Measurements from ENCODE around the gene RNF31.
"Not testable (repeated sequence)": the region's sequence is repeated elsewhere in the genome, so short reads cannot be mapped to it uniquely, and the experiment has no call there.

The RNF31 gene

DNA sequence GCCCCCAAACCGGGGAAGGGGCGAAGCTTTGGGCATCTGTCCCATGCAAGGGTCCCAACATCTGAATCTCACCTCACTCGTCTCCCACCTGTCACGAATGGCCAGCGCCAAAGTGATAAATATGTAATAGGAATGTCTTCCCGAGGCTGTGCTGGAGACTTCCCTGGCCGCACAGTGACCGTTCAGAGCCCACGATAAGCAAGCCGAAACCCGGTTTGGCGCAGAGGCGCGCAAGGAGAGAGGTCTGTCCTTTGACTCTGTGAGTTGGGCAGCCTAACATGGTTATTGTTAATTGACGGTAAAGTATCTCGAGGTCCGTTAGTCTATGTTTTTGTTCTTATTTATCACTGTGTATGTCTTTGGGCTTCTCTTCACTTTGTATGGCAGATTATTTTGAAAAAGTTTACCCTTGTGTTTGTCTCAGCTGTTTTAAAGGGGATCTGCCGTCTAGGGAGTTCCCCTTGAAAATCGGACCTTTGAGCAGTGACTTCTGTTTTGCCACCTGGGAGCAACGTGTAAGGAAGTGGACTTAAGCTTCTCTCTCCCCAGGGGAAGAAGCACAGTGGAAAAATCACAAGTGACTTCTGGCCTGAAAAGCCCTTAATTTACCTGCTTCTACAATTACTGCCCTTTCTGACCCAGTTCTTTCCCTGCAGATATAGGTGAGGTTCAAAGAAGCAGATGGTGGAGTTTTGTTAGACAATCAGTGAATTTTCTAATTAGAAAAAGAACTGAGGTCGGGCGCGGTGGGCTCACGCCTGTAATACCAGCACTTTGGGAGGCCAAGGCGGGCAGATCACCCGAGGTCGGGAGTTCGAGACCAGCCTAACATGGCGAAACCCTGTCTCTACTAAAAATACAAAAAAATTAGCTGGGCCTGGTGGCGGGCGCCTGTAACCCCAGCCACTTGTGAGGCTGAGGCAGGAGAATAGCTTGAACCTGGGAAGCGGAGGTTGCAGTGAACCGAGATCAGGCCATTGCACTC, 49.1 kb downstream of the RNF31 start:
- peak; percentile 52 for DNase-seq (ENCODE audit: insufficient read length, low spot score)
- FAIRE-seq: peak; percentile 64

DNA sequence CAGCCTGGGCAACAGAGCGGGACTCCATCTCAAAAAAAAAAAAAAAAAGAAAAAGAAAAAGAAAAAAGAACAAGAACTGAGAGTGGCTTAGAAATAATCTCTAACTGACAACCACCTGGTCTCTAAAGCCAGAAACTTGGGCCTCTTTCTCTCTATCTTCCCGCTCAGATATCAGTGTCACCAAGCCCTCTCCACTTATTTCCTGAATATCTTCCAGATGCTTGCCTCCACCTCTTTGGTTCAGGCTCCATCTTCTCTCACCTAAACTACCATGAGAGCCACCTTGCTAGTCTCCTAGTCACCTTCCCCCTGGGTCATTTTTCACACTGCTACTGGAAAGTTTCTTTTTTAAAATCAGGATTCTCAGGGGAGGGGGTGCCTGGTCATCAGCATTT, 49.8 kb downstream of the RNF31 start:
- FAIRE-seq: no peak
- DNase-seq (ENCODE audit: insufficient read length, low spot score): no peak

DNA sequence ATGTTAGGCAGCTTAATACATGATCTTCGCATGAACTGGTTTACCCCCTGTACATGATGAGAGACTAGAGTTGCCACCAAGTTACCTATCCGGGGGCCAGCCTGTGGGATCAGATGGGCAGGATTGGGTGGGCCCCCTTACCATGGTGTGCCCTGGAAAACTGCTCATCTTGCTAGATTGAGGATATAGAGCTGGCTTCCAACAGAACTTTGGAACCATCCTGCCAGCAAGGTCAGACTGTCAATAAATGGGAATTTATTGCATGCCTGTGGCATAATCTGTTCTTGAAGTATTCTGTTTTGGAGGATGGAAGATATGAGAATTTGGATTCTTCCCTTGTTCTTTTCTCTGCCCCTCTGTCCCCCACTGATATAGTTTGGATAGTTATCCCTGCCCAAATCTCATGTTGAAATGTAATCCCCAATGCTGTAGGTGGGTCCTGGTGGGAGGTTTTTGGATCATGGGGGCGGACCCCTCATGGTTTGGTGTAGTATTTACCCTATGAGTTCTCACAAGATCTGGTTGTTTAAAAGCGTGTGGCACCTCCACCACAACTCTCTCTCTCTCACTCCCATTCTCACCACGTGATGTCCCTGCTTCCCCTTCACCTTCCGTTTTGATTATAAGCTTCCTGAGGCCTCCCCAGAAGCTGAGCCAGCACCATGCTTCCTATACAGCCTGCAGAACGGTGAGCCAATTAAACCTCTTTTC, 51.7 kb downstream of the RNF31 start:
- FAIRE-seq: no peak

DNA sequence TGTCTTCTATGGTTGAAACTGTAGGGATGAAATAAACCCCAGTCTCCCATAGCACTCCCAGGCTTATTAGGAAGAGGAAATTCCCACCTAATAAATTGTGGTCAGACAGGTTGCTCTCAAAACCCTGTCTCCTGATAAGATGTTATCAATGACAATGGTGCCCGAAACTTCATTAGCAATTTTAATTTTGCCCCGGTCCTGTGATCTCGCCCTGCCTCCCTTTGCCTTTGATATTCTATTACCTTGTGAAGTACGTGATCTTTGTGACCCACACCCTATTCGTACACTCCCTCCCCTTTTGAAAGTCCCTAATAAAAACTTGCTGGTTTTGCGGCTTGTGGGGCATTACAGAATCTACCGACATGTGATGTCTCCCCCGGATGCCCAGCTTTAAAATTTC, 55.2 kb downstream of the RNF31 start:
- DNase-seq (ENCODE audit: insufficient read length, low spot score); FAIRE-seq: not testable (repeated sequence)

More for the DNA sequence above, 51.7 kb downstream of the RNF31 start:
- DNase-seq (ENCODE audit: insufficient read length, low spot score): no peak

DNA sequence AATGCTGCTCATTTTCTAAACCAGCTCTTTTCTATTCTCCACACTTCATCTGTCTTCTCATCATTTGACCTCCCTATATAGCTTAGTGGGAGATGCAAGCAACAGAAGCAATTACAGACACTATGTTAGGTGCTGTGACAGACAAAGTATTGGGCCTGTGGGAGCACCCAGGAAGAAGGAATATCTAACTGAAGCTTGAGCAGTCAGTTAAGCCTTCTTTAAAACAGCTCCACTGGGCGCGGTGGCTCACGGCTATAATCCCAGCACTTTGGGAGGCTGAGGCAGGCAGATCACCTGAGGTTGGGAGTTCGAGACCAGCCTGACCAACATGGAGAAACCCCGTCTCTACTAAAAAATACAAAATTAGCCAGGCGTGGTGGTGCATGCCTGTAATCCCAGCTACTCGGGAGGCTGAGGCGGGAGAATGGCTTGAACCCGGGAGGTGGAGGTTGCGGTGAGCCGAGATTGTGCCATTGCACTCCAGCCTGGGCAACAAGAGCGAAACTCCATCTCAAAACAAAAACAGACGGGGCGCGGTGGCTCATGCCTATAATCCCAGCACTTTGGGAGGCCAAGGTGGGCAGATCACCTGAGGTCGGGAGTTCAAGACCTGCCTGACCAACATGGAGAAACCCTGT, 56.1 kb downstream of the RNF31 start:
- FAIRE-seq; DNase-seq (ENCODE audit: insufficient read length, low spot score): not testable (repeated sequence)

DNA sequence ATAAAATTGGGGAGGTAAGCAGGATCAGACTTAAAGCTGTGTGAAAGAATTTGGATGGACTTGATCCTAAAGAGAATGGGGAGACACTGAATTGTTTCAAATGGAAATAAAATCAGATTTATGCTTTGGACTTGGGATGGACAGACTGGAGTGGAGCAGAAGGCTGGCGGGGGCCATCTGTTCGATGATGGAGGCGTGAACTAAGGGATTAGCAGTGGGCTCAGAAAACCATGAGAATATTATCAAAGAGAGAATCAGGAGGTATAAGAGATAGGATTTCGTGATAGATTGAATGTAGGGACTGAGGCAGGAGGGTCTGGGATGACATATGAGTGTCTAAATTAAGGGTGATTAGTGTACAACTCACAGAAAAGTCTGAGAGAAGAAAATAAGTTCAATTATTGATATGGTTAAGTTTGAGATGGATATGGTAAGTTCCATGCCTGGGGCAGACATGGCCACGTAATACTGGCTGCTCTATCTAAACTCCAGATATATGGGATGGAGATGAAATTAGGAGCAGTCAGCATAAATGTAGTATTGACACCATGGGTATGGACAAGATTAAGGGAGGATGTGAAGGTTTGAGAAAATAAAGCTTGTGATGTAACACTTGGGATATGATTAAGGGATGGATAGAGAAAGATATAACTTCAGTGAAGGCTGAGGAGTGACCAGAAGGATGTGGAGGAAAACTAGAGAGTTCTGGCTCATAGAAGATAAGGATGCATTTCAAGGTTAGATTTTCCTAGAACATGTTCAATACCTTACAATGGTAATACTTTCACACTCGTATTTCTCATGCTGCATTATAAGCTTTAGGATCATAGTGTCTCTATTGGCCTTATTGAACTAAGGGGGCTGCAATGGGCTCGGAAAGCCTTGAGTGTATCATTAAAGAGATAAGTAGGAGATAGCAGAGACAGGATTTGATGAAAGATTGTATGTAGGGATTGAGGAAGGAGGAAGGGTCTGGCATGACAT, 57.2 kb downstream of the RNF31 start:
- DNase-seq (ENCODE audit: insufficient read length, low spot score) (no peak), FAIRE-seq (no peak)

DNA sequence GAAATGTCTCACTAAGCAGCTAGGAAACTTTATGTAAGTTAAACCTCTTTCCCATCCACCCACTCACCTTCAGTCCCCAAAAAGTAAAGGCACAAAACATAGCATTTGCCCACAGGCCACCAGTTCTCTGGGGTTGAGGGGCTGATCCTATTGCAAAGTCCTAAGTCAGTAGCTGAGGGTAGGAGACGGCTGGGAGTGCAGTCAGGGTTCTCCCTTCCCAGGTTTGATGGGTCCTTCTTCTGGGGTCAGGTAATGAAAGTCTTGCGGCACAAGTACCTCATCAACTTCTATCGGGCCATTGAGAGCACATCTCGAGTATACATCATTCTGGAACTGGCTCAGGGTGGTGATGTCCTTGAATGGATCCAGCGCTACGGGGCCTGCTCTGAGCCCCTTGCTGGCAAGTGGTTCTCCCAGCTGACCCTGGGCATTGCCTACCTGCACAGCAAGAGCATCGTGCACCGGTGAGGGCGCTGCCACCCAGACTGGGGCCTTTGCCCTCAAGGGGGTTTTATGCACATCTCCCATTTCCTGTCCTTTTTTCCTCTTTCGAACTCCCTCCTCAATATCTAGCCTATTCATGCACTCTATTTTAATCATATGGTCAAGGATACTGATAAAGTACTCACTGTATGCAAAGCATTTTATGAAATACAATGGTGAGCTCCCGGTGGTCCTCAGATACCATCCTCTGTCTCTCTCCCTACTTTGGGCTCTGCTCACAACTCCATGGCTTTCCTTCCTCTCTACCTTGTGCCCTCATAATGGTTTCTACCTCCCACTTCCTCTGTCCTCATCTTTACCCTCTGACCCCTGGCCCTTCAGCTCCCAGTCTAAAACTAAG, 59.2 kb downstream of the RNF31 start:
- FAIRE-seq (no peak), DNase-seq (ENCODE audit: insufficient read length, low spot score) (no peak)

DNA sequence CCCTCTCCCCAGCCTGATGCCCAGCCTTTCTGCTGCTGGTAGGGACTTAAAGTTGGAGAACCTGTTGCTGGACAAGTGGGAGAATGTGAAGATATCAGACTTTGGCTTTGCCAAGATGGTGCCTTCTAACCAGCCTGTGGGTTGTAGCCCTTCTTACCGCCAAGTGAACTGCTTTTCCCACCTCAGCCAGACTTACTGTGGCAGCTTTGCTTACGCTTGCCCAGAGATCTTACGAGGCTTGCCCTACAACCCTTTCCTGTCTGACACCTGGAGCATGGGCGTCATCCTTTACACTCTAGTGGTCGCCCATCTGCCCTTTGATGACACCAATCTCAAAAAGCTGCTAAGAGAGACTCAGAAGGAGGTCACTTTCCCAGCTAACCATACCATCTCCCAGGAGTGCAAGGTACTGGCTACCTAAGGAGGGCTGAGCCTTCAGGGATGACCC, 59.8 kb downstream of the RNF31 start:
- FAIRE-seq (no peak), DNase-seq (ENCODE audit: insufficient read length, low spot score) (no peak)

DNA sequence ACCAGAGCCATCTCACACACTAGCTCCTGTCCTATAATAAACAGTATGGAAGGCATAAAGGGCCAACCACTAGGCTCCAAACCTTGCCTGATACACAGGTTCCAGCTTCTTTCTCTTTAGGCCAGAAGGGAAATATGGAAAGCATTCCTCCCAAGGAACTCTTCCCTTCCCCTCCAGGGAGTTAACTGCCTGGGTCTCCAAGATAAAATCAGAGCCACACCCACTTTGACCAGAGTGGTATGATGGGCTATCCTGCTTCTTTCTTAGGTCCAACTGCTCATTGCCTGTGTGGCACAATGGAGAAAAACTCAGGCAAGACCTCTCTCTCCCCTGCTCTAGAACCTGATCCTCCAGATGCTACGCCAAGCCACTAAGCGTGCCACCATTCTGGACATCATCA, 60.3 kb downstream of the RNF31 start:
- no peak for FAIRE-seq

More for the DNA sequence above, 60.3 kb downstream of the RNF31 start:
- DNase-seq (ENCODE audit: insufficient read length, low spot score): no peak
